HepG2 (cell line): ENCODE data around the gene MT4. TPM values are rescaled to one million over a fixed set of nuclear protein-coding genes. Genes with fewer than 3 reads are reported as not detected.
A peak's percentile ranks its signal among the peaks of the same experiment; 100 is the strongest.

Experiments
- BCL6 ChIP-seq: IDR thresholded peaks from 2 replicates; pipeline ENCODE4 v1.6.1; 2016; ENCODE audit warnings: missing genetic modification reagents, missing compliant biosample characterization
- KLF16 ChIP-seq, 2 experiments: sonication (generic) in 1 of 2; formaldehyde crosslinking in 1 of 2; IDR thresholded peaks; 2 replicates each; pipeline versions ENCODE4 v1.6.1 to v1.8.0; 2016 to 2023; ENCODE audit warnings: missing genetic modification reagents in 2 of 2, missing compliant biosample characterization in 1 of 2
- ZNF619 ChIP-seq: sonication (generic); formaldehyde crosslinking; IDR thresholded peaks from 2 replicates; pipeline ENCODE4 v1.4.0; 2020; ENCODE audit warnings: mild to moderate bottlenecking, missing genetic modification reagents
- polyA plus RNA-seq, 8 experiments: library from polyadenylated mRNA; depleted of rRNA in 3 of 8; stranded (reverse) in 7 of 8; unstranded in 1 of 8; fragments of >200 nt; fragmentation: Illumina TruSeq in 4 of 8; extraction: Trizol in 4 of 8; gene quantifications; 2 replicates each; pipeline versions ENCODE4 v1.2.1 to v1.2.3, GENCODE V29; 2011 to 2016; ENCODE audit warnings: low read depth in 4 of 8, missing spikeins in 1 of 8, mixed read lengths in 1 of 8; ENCODE audit not compliant: insufficient read depth in 1 of 8
- total RNA-seq, 5 experiments: library from RNA; depleted of rRNA; stranded (reverse); fragments of >200 nt; fragmentation: Illumina TruSeq; extraction: Trizol; gene quantifications; 2 replicates each; pipeline ENCODE4 v1.2.3, GENCODE V29; 2016; ENCODE audit warnings: low read depth in 1 of 5
- TF ChIP-seq, protein P1 (sequence below), 2 experiments: sonication (generic) in 1 of 2; formaldehyde crosslinking in 1 of 2; IDR thresholded peaks; 2 replicates each; pipeline versions ENCODE4 v1.4.0 to v1.6.1; 2016 to 2020; ENCODE audit warnings: borderline replicate concordance in 1 of 2, low read depth in 1 of 2, mild to moderate bottlenecking in 1 of 2, missing genetic modification reagents in 1 of 2
- TF ChIP-seq, protein P2 (sequence below): sonication (generic); formaldehyde crosslinking; IDR thresholded peaks from 2 replicates; pipeline ENCODE4; 2020; ENCODE audit warnings: missing genetic modification reagents, mild to moderate bottlenecking, borderline replicate concordance
- TF ChIP-seq, protein P3 (sequence below): sonication (generic); formaldehyde crosslinking; IDR thresholded peaks from one replicate; pipeline ENCODE4 v1.5.1; 2020; ENCODE audit warnings: mild to moderate bottlenecking, missing genetic modification reagents; ENCODE audit errors: not compliant biosample characterization
- TF ChIP-seq, protein P4 (sequence below): sonication (generic); formaldehyde crosslinking; IDR thresholded peaks from 2 replicates; pipeline ENCODE4 v1.9.0; 2021; ENCODE audit warnings: missing genetic modification reagents, borderline replicate concordance

MT4 gene
- total and polyA plus RNA-seq, 2 of the 13 experiments (the other 11 are each of a cell fraction or from before 2014, with no cell fraction given) = not detected

DNA sequence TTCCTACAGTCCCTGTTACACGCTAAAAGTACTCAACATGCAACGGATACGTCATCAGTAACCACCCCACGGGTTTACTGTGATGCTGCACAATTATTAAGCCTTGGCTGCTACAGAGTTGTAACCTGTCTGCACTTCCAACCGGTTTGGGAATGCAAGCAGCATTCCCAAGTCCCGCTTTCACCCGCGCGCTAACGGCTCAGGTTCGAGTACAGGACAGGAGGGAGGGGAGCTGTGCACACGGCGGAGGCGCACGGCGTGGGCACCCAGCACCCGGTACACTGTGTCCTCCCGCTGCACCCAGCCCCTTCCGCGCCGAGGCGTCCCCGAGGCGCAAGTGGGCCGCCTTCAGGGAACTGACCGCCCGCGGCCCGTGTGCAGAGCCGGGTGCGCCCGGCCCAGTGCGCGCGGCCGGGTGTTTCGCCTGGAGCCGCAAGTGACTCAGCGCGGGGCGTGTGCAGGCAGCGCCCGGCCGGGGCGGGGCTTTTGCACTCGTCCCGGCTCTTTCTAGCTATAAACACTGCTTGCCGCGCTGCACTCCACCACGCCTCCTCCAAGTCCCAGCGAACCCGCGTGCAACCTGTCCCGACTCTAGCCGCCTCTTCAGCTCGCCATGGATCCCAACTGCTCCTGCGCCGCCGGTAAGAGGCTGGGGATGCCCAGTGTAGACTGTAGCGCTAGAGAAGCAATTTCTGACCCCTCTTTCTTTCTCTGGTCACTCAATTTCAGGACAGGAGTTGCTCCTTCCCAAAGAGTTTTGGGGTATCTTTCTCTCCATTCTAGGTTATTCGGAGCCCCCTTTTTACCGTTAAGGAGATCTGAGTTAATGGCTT, 43.4 kb downstream of the MT4 start, which contains the start of gene MT2A (continued):
- TF ChIP-seq, protein P1, sequence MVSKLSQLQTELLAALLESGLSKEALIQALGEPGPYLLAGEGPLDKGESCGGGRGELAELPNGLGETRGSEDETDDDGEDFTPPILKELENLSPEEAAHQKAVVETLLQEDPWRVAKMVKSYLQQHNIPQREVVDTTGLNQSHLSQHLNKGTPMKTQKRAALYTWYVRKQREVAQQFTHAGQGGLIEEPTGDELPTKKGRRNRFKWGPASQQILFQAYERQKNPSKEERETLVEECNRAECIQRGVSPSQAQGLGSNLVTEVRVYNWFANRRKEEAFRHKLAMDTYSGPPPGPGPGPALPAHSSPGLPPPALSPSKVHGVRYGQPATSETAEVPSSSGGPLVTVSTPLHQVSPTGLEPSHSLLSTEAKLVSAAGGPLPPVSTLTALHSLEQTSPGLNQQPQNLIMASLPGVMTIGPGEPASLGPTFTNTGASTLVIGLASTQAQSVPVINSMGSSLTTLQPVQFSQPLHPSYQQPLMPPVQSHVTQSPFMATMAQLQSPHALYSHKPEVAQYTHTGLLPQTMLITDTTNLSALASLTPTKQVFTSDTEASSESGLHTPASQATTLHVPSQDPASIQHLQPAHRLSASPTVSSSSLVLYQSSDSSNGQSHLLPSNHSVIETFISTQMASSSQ (IDR thresholded peaks at IDR 0.05; ENCODE audit: low read depth) = no peak
- TF ChIP-seq, protein P1 (CRISPR knock-in tag; IDR thresholded peaks at IDR 0.05; ENCODE audit: borderline replicate concordance) = peak; percentile 37; the same call in 1 of the 2 replicates
- TF ChIP-seq ZNF619 = 0 out of 2 replicates have a peak, but pooled peaks have one; percentile 20
- TF ChIP-seq, protein P2, sequence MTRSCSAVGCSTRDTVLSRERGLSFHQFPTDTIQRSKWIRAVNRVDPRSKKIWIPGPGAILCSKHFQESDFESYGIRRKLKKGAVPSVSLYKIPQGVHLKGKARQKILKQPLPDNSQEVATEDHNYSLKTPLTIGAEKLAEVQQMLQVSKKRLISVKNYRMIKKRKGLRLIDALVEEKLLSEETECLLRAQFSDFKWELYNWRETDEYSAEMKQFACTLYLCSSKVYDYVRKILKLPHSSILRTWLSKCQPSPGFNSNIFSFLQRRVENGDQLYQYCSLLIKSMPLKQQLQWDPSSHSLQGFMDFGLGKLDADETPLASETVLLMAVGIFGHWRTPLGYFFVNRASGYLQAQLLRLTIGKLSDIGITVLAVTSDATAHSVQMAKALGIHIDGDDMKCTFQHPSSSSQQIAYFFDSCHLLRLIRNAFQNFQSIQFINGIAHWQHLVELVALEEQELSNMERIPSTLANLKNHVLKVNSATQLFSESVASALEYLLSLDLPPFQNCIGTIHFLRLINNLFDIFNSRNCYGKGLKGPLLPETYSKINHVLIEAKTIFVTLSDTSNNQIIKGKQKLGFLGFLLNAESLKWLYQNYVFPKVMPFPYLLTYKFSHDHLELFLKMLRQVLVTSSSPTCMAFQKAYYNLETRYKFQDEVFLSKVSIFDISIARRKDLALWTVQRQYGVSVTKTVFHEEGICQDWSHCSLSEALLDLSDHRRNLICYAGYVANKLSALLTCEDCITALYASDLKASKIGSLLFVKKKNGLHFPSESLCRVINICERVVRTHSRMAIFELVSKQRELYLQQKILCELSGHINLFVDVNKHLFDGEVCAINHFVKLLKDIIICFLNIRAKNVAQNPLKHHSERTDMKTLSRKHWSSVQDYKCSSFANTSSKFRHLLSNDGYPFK (CRISPR knock-in tag) = no peak
- TF ChIP-seq, protein P3, sequence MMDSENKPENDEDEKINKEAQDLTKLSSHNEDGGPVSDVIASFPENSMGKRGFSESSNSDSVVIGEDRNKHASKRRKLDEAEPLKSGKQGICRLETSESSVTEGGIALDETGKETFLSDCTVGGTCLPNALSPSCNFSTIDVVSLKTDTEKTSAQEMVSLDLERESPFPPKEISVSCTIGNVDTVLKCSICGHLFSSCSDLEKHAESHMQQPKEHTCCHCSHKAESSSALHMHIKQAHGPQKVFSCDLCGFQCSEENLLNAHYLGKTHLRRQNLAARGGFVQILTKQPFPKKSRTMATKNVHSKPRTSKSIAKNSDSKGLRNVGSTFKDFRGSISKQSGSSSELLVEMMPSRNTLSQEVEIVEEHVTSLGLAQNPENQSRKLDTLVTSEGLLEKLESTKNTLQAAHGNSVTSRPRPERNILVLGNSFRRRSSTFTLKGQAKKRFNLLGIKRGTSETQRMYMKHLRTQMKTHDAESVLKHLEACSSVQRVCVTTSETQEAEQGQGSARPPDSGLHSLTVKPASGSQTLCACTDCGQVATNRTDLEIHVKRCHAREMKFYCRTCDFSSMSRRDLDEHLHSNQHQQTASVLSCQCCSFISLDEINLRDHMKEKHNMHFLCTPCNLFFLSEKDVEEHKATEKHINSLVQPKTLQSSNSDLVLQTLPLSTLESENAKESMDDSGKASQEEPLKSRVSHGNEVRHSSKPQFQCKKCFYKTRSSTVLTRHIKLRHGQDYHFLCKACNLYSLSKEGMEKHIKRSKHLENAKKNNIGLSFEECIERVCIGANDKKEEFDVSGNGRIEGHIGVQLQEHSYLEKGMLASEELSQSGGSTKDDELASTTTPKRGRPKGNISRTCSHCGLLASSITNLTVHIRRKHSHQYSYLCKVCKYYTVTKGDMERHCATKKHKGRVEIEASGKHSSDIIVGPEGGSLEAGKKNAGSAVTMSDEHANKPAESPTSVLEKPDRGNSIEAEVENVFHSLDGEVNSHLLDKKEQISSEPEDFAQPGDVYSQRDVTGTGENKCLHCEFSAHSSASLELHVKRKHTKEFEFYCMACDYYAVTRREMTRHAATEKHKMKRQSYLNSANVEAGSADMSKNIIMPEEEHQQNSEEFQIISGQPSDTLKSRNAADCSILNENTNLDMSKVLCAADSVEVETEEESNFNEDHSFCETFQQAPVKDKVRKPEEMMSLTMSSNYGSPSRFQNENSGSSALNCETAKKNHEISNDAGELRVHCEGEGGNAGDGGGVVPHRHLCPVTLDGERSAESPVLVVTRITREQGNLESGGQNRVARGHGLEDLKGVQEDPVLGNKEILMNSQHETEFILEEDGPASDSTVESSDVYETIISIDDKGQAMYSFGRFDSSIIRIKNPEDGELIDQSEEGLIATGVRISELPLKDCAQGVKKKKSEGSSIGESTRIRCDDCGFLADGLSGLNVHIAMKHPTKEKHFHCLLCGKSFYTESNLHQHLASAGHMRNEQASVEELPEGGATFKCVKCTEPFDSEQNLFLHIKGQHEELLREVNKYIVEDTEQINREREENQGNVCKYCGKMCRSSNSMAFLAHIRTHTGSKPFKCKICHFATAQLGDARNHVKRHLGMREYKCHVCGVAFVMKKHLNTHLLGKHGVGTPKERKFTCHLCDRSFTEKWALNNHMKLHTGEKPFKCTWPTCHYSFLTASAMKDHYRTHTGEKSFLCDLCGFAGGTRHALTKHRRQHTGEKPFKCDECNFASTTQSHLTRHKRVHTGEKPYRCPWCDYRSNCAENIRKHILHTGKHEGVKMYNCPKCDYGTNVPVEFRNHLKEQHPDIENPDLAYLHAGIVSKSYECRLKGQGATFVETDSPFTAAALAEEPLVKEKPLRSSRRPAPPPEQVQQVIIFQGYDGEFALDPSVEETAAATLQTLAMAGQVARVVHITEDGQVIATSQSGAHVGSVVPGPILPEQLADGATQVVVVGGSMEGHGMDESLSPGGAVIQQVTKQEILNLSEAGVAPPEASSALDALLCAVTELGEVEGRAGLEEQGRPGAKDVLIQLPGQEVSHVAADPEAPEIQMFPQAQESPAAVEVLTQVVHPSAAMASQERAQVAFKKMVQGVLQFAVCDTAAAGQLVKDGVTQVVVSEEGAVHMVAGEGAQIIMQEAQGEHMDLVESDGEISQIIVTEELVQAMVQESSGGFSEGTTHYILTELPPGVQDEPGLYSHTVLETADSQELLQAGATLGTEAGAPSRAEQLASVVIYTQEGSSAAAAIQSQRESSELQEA (CRISPR knock-in tag) = peak; percentile 92
- TF ChIP-seq, protein P4, sequence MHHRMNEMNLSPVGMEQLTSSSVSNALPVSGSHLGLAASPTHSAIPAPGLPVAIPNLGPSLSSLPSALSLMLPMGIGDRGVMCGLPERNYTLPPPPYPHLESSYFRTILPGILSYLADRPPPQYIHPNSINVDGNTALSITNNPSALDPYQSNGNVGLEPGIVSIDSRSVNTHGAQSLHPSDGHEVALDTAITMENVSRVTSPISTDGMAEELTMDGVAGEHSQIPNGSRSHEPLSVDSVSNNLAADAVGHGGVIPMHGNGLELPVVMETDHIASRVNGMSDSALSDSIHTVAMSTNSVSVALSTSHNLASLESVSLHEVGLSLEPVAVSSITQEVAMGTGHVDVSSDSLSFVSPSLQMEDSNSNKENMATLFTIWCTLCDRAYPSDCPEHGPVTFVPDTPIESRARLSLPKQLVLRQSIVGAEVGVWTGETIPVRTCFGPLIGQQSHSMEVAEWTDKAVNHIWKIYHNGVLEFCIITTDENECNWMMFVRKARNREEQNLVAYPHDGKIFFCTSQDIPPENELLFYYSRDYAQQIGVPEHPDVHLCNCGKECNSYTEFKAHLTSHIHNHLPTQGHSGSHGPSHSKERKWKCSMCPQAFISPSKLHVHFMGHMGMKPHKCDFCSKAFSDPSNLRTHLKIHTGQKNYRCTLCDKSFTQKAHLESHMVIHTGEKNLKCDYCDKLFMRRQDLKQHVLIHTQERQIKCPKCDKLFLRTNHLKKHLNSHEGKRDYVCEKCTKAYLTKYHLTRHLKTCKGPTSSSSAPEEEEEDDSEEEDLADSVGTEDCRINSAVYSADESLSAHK (CRISPR knock-in tag) = no peak
- peak; percentile 83 for TF ChIP-seq BCL6 (CRISPR knock-in tag)
- TF ChIP-seq KLF16 (CRISPR knock-in tag; IDR thresholded peaks at IDR 0.05) = peak in 1 of 2 experiments; percentile 91; a peak in 2 of 4 replicates
